GM12874 (cell line): Measurements from ENCODE around the gene PSRC1.

Experiments used
- CTCF ChIP-seq: IDR thresholded peaks from 2 replicates; pipeline ENCODE4 v1.5.1; 2011; ENCODE audit warnings: low read depth, mild to moderate bottlenecking, control low read depth, low read length, moderate library complexity; ENCODE audit not compliant: insufficient read depth

The PSRC1 gene

GRCh38 chr1:109248797-109249629 is 33.9 kb downstream of the PSRC1 start, which contains the start of gene CELSR2:
Gene CELSR2, plus strand, starts transcription at chr1:109249539. Its CDS starts 541 bp downstream, at chr1:109250080.
- no peak for TF ChIP-seq CTCF

GRCh38 chr1:109248444-109248796 is 34.5 kb downstream of the PSRC1 start:
- no peak for TF ChIP-seq CTCF

GRCh38 chr1:109247401-109248365 is 35.3 kb downstream of the PSRC1 start:
- no peak for TF ChIP-seq CTCF

- TF ChIP-seq CTCF, result no peak
Observed at GRCh38 chr1:109246141-109246551, 36.8 kb downstream of the PSRC1 start.

GRCh38 chr1:109243860-109244552 is 38.9 kb downstream of the PSRC1 start:
- TF ChIP-seq CTCF, result no peak

GRCh38 chr1:109243221-109243620 is 39.7 kb downstream of the PSRC1 start:
- TF ChIP-seq CTCF, result no peak

GRCh38 chr1:109242387-109242786 is 40.6 kb downstream of the PSRC1 start:
- no peak for TF ChIP-seq CTCF
